HEK293T (cell line): Measurements from ENCODE around the gene SLC31A1.

ENCODE experiments used
- ARNT ChIP-seq: fragments of 450-650 bp; IDR thresholded peaks from 2 replicates; pipeline ENCODE4 v1.6.1; 2017; ENCODE audit warnings: mild to moderate bottlenecking
- BHLHE40 ChIP-seq: fragments of 450-650 bp; IDR thresholded peaks from 2 replicates; pipeline ENCODE4 v1.6.1; 2016; ENCODE audit warnings: mild to moderate bottlenecking, moderate library complexity, borderline replicate concordance
- CTBP1 ChIP-seq: fragments of 450-650 bp; IDR thresholded peaks from 2 replicates; pipeline ENCODE4 v1.6.1; 2016; ENCODE audit warnings: borderline replicate concordance
- ELF4 ChIP-seq: fragments of 450-650 bp; IDR thresholded peaks from 2 replicates; pipeline ENCODE4 v1.6.1; 2017; ENCODE audit warnings: antibody characterized with exemption
- FOXA1 ChIP-seq: fragments of 450-650 bp; IDR thresholded peaks from 2 replicates; pipeline ENCODE4 v1.6.1; 2016; ENCODE audit warnings: mild to moderate bottlenecking
- FOXK2 ChIP-seq: fragments of 450-650 bp; IDR thresholded peaks from 2 replicates; pipeline ENCODE4 v1.6.1; 2016; ENCODE audit warnings: mild to moderate bottlenecking
- FOXM1 ChIP-seq: fragments of 450-650 bp; IDR thresholded peaks from 2 replicates; pipeline ENCODE4 v1.6.1; 2017; ENCODE audit warnings: mild to moderate bottlenecking, borderline replicate concordance
- LEF1 ChIP-seq: fragments of 450-650 bp; IDR thresholded peaks from 2 replicates; pipeline ENCODE4 v1.6.1; 2017; ENCODE audit warnings: mild to moderate bottlenecking, borderline replicate concordance
- NFRKB ChIP-seq: fragments of 450-650 bp; IDR thresholded peaks from 2 replicates; pipeline ENCODE4 v1.6.1; 2016; ENCODE audit warnings: mild to moderate bottlenecking, moderate library complexity
- PKNOX1 ChIP-seq: fragments of 450-650 bp; IDR thresholded peaks from 2 replicates; pipeline ENCODE4 v1.6.1; 2016
- SP1 ChIP-seq: fragments of 450-650 bp; IDR thresholded peaks from 2 replicates; pipeline ENCODE4 v1.6.1; 2017
- SUZ12 ChIP-seq: fragments of 450-650 bp; IDR thresholded peaks from 2 replicates; pipeline ENCODE4 v1.6.1; 2016; ENCODE audit warnings: mild to moderate bottlenecking
- TARDBP ChIP-seq: fragments of 450-650 bp; IDR thresholded peaks from 2 replicates; pipeline ENCODE4 v1.6.1; 2016

GRCh38 chr9:113221800-113222481 lies 597 bp downstream of the SLC31A1 start:
- TF ChIP-seq SUZ12: no peak
- no peak for TF ChIP-seq SP1
- TF ChIP-seq BHLHE40: no peak
- TF ChIP-seq NFRKB: no peak
- TF ChIP-seq FOXA1: no peak
- TF ChIP-seq TARDBP: no peak
- TF ChIP-seq LEF1: no peak
- TF ChIP-seq ARNT: no peak
- TF ChIP-seq FOXM1: no peak
- no peak for TF ChIP-seq FOXK2
- no peak for TF ChIP-seq CTBP1
- no peak for TF ChIP-seq PKNOX1
- TF ChIP-seq ELF4: no peak
